ENCODE data around the gene ZC3HAV1.

GRCh38 chr7:139023076-139023475 lies 86.4 kb downstream of the ZC3HAV1 start:
- TF ChIP-seq ZNF512 (CRISPR knock-in tag; IDR thresholded peaks at IDR 0.05; ENCODE audit: borderline replicate concordance) (no peak), MLX (CRISPR knock-in tag; IDR thresholded peaks at IDR 0.05) (no peak), CTCF (IDR thresholded peaks at IDR 0.05) (no peak), NR3C1 (CRISPR knock-in tag; conservative IDR thresholded peaks at IDR 0.05; ENCODE audit: low read depth) (no peak), HMGXB4 (CRISPR knock-in tag; IDR thresholded peaks at IDR 0.05) (no peak), PRDM15 (CRISPR knock-in tag; IDR thresholded peaks at IDR 0.05) (no peak), MYBL2 (CRISPR knock-in tag; IDR thresholded peaks at IDR 0.05) (no peak), MAX (CRISPR knock-in tag; IDR thresholded peaks at IDR 0.05) (no peak), SP1 (CRISPR knock-in tag; conservative IDR thresholded peaks at IDR 0.05) (no peak), ATF3 (CRISPR knock-in tag; conservative IDR thresholded peaks at IDR 0.05) (no peak), ESRRA (CRISPR knock-in tag; IDR thresholded peaks at IDR 0.05; ENCODE audit: borderline replicate concordance) (no peak)

All from WTC11 (cell line).